GM21717 (cell line): ENCODE results near the gene FAM241A.

Experiments used
- ATAC-seq: cut with Tn5 transposase; IDR thresholded peaks from one replicate; pipeline ENCODE4 v1.9.1; 2021; ENCODE audit warnings: mild to moderate bottlenecking, moderate library complexity; ENCODE audit not compliant: unreplicated experiment

FAM241A gene

GRCh38 chr4:112213091-112213490 is 67.8 kb downstream of the FAM241A start:
- ATAC-seq: peak; percentile 86

- no peak for ATAC-seq
Measured at GRCh38 chr4:112213856-112214255, 68.6 kb downstream of the FAM241A start.

GRCh38 chr4:112214390-112215264 is 69.4 kb downstream of the FAM241A start:
- ATAC-seq: no peak

- ATAC-seq: no peak
Measured at GRCh38 chr4:112219826-112220366, 74.6 kb downstream of the FAM241A start.

GRCh38 chr4:112222219-112222955 is 77.1 kb downstream of the FAM241A start:
- no peak for ATAC-seq

- ATAC-seq: no peak
Measured at GRCh38 chr4:112225157-112225556, 79.9 kb downstream of the FAM241A start.

- ATAC-seq: peak; percentile 89
Measured at GRCh38 chr4:112230879-112231778, 85.9 kb downstream of the FAM241A start.

GRCh38 chr4:112231779-112232713 is 86.8 kb downstream of the FAM241A start, which contains the start of gene AP1AR:
AP1AR (plus strand) TSS chr4:112231787; CDS start chr4:112232092, 305 bp downstream.
- peak; percentile 73 for ATAC-seq

- ATAC-seq: no peak
Measured at GRCh38 chr4:112234952-112235609, 89.8 kb downstream of the FAM241A start.

GRCh38 chr4:112236040-112236439 is 90.8 kb downstream of the FAM241A start:
- ATAC-seq: no peak

GRCh38 chr4:112238833-112239232 is 93.6 kb downstream of the FAM241A start:
- ATAC-seq: no peak
